ENCODE measurements around the gene ANKRD17.

DNA sequence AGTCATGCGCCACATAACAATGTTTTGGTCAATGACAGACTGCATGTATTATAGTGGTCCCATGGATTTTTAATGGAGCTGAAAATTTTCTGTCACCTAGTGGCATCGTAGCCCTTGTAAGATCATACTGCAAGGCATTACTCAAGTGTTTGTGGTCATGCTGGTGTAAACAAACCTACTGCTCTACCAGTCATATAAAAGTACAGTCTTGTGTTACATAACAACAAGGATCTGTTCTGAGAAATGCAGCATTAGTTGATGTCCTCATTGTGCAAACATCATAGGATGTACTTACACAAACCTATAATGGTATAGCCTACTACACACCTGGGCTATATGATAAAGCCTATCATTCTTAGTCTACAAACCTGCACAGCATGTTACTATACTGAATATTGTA lies 223.7 kb downstream of the ANKRD17 start:
- TF ChIP-seq YY1 (IDR thresholded peaks at IDR 0.05; ENCODE audit: insufficient read depth, insufficient read length) (no peak), SUZ12 (IDR thresholded peaks at IDR 0.05; ENCODE audit: extremely low read depth, insufficient read depth, insufficient read length) (no peak)

Data from NT2/D1 (cell line).